Transverse colon (tissue), 4 donors: Measurements from ENCODE around the gene DDX43. TPM values are rescaled to one million over a fixed set of nuclear protein-coding genes. Genes with fewer than 3 reads are reported as not detected.
A peak's percentile ranks its signal among the peaks of the same experiment; 100 is the strongest.

Source experiments
- DNase-seq: peaks from one replicate; pipeline ENCODE4 v3.0.0-alpha.2; 2019
- H3K27ac ChIP-seq, 4 donors: fragments of 200-600 bp; sonication (generic); 2 replicates each; pipeline ENCODE4 v1.5.1; 2016 to 2018; ENCODE audit warnings: inconsistent platforms in 4 of 4
- H3K27me3 ChIP-seq: fragments of 200-600 bp; sonication (generic); 2 replicates; pipeline ENCODE4 v1.5.1; 2017; ENCODE audit warnings: inconsistent platforms
- H3K36me3 ChIP-seq, 4 donors: fragments of 200-600 bp; sonication (generic); 2 replicates each; pipeline ENCODE4 v1.5.1; 2017 to 2019; ENCODE audit warnings: inconsistent platforms in 4 of 4
- H3K4me1 ChIP-seq, 4 donors: fragments of 200-600 bp; sonication (generic); 2 replicates each; pipeline ENCODE4 v1.5.1; 2017 to 2020; ENCODE audit warnings: inconsistent platforms in 4 of 4
- H3K4me3 ChIP-seq, 4 donors: fragments of 200-600 bp; sonication (generic); 1 replicate in 1 of 4; 2 replicates in 3 of 4; pipeline versions ENCODE4 v1.5.1 to v1.6.1; 2017 to 2019; ENCODE audit warnings: inconsistent platforms in 4 of 4
- H3K9me3 ChIP-seq, 2 donors: fragments of 200-600 bp; sonication (generic); 2 replicates each; pipeline ENCODE4 v1.5.1; 2017 to 2019; ENCODE audit warnings: inconsistent platforms in 2 of 2
- EP300 ChIP-seq: sonication (generic); formaldehyde crosslinking; IDR thresholded peaks from one replicate; pipeline ENCODE4 v1.6.1; 2017; ENCODE audit warnings: antibody characterized with exemption, low read depth
- POLR2A ChIP-seq: fragments of 450-650 bp; IDR thresholded peaks from one replicate; pipeline ENCODE4 v1.6.1; 2016; ENCODE audit warnings: antibody characterized with exemption, mild to moderate bottlenecking, moderate library complexity
- POLR2AphosphoS5 ChIP-seq, 3 donors: sonication (generic); formaldehyde crosslinking; IDR thresholded peaks; one replicate each; pipeline ENCODE4 v1.6.1; 2016; ENCODE audit warnings: antibody characterized with exemption in 3 of 3
- WGBS, 2 donors: methylation state at CpG; one replicate each; pipeline ENCODE4 v1.1.5; 2018; ENCODE audit warnings: low coverage in 1 of 2; 5-methylcytosine and 5-hydroxymethylcytosine counted together
- in situ Hi-C, 4 donors: fragments of 200-750 bp; cut with MboI; loops; one replicate each; pipeline versions ENCODE4 v1.15.0 to v1.15.1; 2017; ENCODE audit warnings: low sequenced_read_pairs in 3 of 4, low pct_ligation_motif_present in 1 of 4, low pct_unique_long_range_greater_than_20kb in 1 of 4
- intact Hi-C: fragments of 100-400 bp; cut with DNase I; formaldehyde crosslinking; loops from one replicate; pipeline ENCODE4 v1.15.1; 2023; ENCODE audit warnings: low total_unique reads
- small RNA-seq, 4 donors: library from RNA; depleted of rRNA; stranded (forward); fragments of <200 nt; gene quantifications; one replicate each; pipeline ENCODE3, GENCODE V24; 2016
- total RNA-seq, 4 donors: library from RNA; depleted of rRNA; stranded (reverse); fragments of >200 nt; gene quantifications; one replicate each; pipeline ENCODE4 v1.1.0, GENCODE V29; 2016
- TF ChIP-seq, protein P1 (sequence below), 5 experiments: fragments of 200-600 bp in 3 of 5; fragments of 450-650 bp in 2 of 5; sonication (generic) in 3 of 5; IDR thresholded peaks; 1 replicate in 2 of 5; 2 replicates in 3 of 5; pipeline ENCODE4 v1.5.1; 2016 to 2017; ENCODE audit warnings: antibody characterized with exemption in 5 of 5, inconsistent platforms in 3 of 5, mild to moderate bottlenecking in 2 of 5, moderate library complexity in 1 of 5

Gene DDX43
- total RNA-seq, 4 donors from 2014 or later: 1.2 to 2.6 TPM; not detected in 2

DNA sequence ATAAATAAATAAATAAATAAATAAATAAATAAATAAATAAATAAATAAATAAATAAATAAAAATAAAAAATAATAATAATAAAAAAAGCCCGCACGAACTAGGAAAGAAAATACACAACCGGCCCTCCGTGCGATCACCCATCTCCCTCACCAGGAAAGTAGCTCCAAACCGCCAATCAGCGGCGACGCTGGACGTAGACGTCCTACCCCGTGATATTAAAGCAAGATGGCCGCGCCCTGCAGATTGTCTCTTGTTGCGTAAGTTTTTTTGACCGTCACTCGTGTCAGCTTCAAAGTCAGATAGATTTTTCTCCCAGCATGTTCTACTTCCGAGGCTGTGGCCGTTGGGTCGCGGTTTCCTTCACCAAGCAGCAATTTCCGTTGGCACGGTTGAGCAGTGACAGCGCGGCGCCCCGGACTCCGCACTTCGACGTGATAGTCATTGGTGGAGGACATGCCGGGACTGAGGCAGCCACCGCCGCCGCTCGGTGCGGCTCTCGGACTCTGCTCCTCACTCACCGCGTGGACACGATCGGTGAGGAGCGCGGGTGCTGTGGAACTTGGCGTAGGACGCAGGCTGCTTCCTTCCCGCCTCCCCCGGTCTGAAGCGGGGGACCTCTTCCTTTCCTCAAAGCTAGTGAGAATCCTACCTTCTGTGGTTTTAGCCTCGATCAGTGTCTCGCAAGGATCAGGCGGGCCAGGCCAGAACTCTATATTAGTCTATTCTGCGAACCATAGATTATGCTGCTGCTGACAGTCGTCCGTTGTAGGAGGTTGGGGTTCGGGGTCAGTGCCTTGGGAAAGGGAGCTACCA, 67.1 kb downstream of the DDX43 start, which contains the start of gene MTO1:
Gene MTO1, plus strand, starts transcription at position 201 of the 814 bp plus-strand sequence. Its CDS starts 118 bp downstream, at position 319.
- peaks cover 0 to 35% (median 16%) of the 10 kb centered on the region in 4 donors for H3K4me1 ChIP-seq
- peak; percentile 91 for DNase-seq
- intact Hi-C loops: no loop called here
- WGBS, 2 donors: 0% methylated on average over 15 to 38 of the region's 55 CpGs
- H3K27me3 ChIP-seq: no peaks in the 10 kb centered on the region
- no peak for TF ChIP-seq EP300
- TF ChIP-seq POLR2A: peak; percentile 65
- TF ChIP-seq, protein P1, sequence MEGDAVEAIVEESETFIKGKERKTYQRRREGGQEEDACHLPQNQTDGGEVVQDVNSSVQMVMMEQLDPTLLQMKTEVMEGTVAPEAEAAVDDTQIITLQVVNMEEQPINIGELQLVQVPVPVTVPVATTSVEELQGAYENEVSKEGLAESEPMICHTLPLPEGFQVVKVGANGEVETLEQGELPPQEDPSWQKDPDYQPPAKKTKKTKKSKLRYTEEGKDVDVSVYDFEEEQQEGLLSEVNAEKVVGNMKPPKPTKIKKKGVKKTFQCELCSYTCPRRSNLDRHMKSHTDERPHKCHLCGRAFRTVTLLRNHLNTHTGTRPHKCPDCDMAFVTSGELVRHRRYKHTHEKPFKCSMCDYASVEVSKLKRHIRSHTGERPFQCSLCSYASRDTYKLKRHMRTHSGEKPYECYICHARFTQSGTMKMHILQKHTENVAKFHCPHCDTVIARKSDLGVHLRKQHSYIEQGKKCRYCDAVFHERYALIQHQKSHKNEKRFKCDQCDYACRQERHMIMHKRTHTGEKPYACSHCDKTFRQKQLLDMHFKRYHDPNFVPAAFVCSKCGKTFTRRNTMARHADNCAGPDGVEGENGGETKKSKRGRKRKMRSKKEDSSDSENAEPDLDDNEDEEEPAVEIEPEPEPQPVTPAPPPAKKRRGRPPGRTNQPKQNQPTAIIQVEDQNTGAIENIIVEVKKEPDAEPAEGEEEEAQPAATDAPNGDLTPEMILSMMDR (IDR thresholded peaks at IDR 0.05): no peak
- TF ChIP-seq POLR2AphosphoS5 (IDR thresholded peaks at IDR 0.05): peak; percentile 68 to 82 (median 77)
- H3K36me3 ChIP-seq: peaks cover 0 to 10% (median 2%) of the 10 kb centered on the region in 4 donors
- in situ Hi-C loops: no loop called here
- H3K4me3 ChIP-seq: peak within 1 kb of the TSS; percentile 53 to 80 (median 72)
- peak within 1 kb of the TSS; percentile 91 to 97 (median 92) for H3K27ac ChIP-seq
- H3K9me3 ChIP-seq: no peaks in the 10 kb centered on the region

Small RNA genes lying within 50 kb of the gene (small RNA-seq; reads per million reads assigned to genes)
- gene RNU6-975P (0 reads per million in 4 donors), gene RPL39P3 (0 to 0.55 (median 0) reads per million in 4 donors)

Other genes with a start within 250 kb of the DDX43 start
- gene KHDC1L, start 169.3 kb upstream of the DDX43 start, total RNA-seq: not detected
- gene KHDC1, start 131.6 kb upstream of the DDX43 start, total RNA-seq: 1 to 10 TPM in 2 of 4 donors, not detected in 2; 1.1 to 2.1 TPM
- not detected for gene DPPA5, start 40.6 kb upstream of the DDX43 start, total RNA-seq
- not detected for gene KHDC3L, start 32.2 kb upstream of the DDX43 start, total RNA-seq
- not detected for gene OOEP, start 24.9 kb upstream of the DDX43 start, total RNA-seq
- gene CGAS, start 57.5 kb downstream of the DDX43 start, total RNA-seq: 10 to 100 TPM in 1 of 4 donors, 1 to 10 TPM in 3; 1.8 to 11.2 (median 4.0) TPM
- gene MTO1, start 66.9 kb downstream of the DDX43 start, total RNA-seq: 10 to 100 TPM in 3 of 4 donors, 1 to 10 TPM in 1; 9.6 to 27.7 (median 22.2) TPM
- 1,000 to 10,000 TPM; 2,654 to 8,743 (median 5,443) TPM for gene EEF1A1, start 126.2 kb downstream of the DDX43 start, total RNA-seq